ENCODE measurements around the gene CRYBG1. TPM values are rescaled to one million over a fixed set of nuclear protein-coding genes. Genes with fewer than 3 reads are reported as not detected.

The CRYBG1 gene
- total and polyA plus RNA-seq, 2 of the 13 experiments (the other 11 are each of a cell fraction or from before 2014, with no cell fraction given): 10.1 to 21.9 TPM

DNA sequence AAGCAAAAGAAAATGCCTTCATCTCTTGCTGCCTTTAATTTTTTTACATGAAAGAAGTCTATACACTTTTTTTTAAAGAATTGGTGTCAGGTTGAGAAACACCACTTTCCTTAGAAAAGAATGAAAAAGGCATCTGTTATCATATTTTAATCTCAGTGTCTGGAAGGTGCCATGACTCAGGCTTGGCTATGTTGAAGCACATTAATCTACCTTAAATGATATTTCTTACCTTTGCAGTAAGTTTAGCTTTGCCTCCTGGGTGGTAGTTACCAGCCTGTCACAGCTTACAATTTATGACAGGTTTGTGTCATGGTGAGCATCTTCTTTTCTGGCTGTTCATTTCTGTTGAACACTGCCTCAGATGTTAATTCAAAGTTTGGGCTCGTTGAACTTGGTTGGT, 173.5 kb downstream of the CRYBG1 start (continued):
- TF ChIP-seq AKNA (CRISPR knock-in tag; IDR thresholded peaks at IDR 0.05; ENCODE audit: borderline replicate concordance) (no peak), TMF1 (CRISPR knock-in tag; IDR thresholded peaks at IDR 0.05; ENCODE audit: low read depth) (no peak), IRF9 (CRISPR knock-in tag; IDR thresholded peaks at IDR 0.05; ENCODE audit: borderline replicate concordance) (no peak), SIX1 (CRISPR knock-in tag; IDR thresholded peaks at IDR 0.05; ENCODE audit: borderline replicate concordance) (no peak), CEBPB (IDR thresholded peaks at IDR 0.05; ENCODE audit: borderline replicate concordance, low read depth, low read length) (no peak), ZNF34 (CRISPR knock-in tag; IDR thresholded peaks at IDR 0.05; ENCODE audit: borderline replicate concordance) (no peak), PHF21A (CRISPR knock-in tag; IDR thresholded peaks at IDR 0.05) (no peak), HNRNPL (IDR thresholded peaks at IDR 0.05; ENCODE audit: low read depth, low read length) (no peak)
